Dendritic cell treated with granulocyte-macrophage colony-stimulating factor and Interleukin-4, amounts not matched to agents 40 ng/mL and 50 ng/mL, for 4 days (primary cell): ENCODE results near the gene DYNC1I1.

Experiments used
- H3K27ac Mint-ChIP-seq: one replicate; pipeline ENCODE4 v1.8.0; 2022; ENCODE audit warnings: mild to moderate bottlenecking, mixed read lengths
- H3K27me3 Mint-ChIP-seq: one replicate; pipeline ENCODE4 v1.8.0; 2022; ENCODE audit warnings: mild to moderate bottlenecking, mixed read lengths
- H3K36me3 Mint-ChIP-seq: one replicate; pipeline ENCODE4 v1.8.0; 2022; ENCODE audit warnings: low read depth, mixed read lengths
- H3K4me1 Mint-ChIP-seq: one replicate; pipeline ENCODE4 v1.8.0; 2022; ENCODE audit warnings: low read depth, mixed read lengths
- H3K4me3 Mint-ChIP-seq: one replicate; pipeline ENCODE4 v1.8.0; 2022; ENCODE audit warnings: mild to moderate bottlenecking, moderate library complexity, mixed read lengths
- H3K9me3 Mint-ChIP-seq: one replicate; pipeline ENCODE4 v1.8.0; 2022; ENCODE audit warnings: mixed read lengths
- intact Hi-C: fragments of 100-400 bp; cut with micrococcal nuclease; formaldehyde crosslinking; loops from one replicate; pipeline ENCODE4 v1.15.0; 2022

The DYNC1I1 gene

DNA sequence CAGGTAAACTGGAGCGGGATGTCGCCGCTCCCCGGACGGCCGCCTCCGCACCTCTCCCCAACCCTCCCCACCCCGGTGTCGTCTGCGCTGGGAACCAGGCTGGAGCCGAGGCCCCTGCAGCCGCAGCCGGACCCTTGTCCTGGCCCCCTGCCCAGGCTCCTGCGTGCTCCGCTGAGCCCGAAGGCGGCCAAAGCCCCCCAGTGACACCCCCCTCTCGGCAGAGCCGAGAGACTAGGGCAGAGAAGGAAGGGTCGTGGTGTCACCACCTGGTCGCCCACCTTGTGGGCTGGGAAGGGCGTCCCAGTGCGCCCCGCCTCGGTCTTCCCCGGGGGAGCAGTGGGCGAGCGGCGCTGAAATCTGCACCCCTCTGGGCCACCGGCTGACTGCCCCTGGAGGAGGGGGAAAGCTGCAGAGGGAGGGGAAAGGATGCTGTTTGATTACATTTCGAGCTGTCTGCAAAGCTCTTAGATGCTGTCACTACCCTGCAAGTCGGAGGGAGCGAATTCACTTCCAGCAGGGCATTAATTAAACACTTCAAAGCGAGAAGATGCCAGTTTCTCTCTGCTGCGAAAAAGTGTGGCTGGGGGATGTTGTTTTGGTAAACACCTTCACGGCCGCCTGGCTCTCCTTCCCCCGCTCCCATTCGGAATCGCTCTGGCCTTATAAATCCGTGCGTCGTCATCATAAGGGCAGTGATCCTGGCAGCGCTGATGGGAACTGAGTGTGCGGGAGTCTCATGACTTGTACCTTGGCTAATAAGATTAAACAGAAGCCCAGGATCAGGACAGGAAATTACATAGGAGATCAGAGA lies 622 bp downstream of the DYNC1I1 start:
- no peaks in the 10 kb centered on the region for H3K9me3 Mint-ChIP-seq
- peak overlapping the region; percentile 76 for H3K4me3 Mint-ChIP-seq
- H3K27ac Mint-ChIP-seq, result no peak overlapping the region
- H3K27me3 Mint-ChIP-seq, result peaks cover 17% of the 10 kb centered on the region
- H3K36me3 Mint-ChIP-seq, result no peaks in the 10 kb centered on the region
- intact Hi-C loops, result no loop called here
- peaks cover 5% of the 10 kb centered on the region for H3K4me1 Mint-ChIP-seq

DNA sequence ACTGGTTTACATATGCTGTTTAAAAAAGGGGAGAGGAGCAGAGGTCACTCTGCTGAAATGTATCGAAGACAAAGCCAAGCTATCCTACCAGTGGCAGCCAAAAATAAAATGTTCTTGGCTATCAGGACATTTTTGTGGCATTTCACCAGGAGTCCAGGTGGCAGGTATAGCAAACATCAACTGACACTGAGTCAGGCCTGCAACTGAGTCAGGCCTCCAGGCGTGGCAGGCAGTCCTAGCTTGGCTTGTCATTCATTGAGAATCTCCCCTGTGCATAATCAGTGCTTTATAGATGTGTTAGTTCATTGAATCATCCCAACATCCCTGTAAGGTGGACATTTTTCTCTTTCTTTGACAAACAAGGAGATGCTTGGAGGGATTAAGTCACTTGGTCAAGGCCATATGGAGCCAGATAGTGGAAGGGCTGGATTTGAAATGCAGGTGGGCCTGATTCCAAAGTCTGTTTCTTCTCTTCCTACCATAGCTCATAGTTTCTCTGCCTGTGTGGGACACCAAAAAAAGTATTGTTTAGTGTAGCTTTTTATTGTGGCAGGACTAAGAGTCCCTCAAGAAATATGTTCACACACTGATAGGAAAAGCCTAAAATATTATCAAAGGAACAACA lies 4.3 kb downstream of the DYNC1I1 start:
- Mint-ChIP-seq H3K4me3 (no peak overlapping the region), H3K4me1 (peaks cover 5% of the 10 kb centered on the region), H3K9me3 (no peaks in the 10 kb centered on the region), H3K27me3 (peaks cover 17% of the 10 kb centered on the region), H3K27ac (no peak overlapping the region), H3K36me3 (no peaks in the 10 kb centered on the region)
- intact Hi-C loops, result no loop called here

DNA sequence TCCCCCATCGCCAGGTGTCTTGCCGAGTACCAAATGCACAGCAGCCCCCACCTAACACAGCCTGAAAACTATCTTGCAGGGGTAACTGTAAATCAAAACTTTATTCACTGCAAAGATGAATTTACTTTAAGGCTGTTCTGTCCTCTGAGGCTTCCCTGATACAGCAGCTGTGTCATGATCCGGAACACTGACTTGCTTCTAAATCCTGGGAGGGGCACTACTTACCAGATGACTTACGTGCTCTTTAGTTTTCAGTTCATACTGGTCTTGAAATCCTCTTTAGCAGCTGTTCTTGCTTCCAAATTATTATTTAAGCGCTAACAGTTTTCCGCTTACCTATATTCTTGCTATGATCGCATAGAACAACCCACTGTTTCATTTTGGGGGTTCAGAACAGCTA lies 4.9 kb downstream of the DYNC1I1 start:
- H3K4me3 Mint-ChIP-seq, result no peak overlapping the region
- intact Hi-C loops, result no loop called here

DNA sequence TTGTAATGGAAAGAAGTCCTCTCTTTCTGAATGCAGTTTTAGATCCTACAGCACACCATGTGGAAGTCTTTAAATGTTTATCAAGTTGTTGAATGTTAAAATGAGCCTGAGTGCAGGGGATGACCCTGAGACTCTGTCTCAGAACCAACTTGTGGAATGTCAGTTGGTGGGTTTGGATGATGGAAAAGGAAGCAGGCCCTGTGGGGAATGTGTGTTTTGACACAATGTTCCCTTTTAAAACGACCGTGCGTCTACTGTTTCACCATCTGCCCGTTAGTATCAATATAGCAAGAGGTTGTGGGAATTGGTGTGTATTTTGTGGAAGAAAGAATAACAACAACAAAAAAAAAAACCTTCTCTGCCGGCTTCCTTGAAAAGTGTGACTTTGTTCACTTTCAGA lies 8.3 kb downstream of the DYNC1I1 start:
- Mint-ChIP-seq H3K27me3 (no peaks in the 10 kb centered on the region), H3K4me3 (no peak overlapping the region), H3K27ac (no peak overlapping the region), H3K4me1 (no peaks in the 10 kb centered on the region), H3K36me3 (no peaks in the 10 kb centered on the region), H3K9me3 (no peaks in the 10 kb centered on the region)
- intact Hi-C loops, result no loop called here

More for the DNA sequence above, 4.9 kb downstream of the DYNC1I1 start:
- H3K27ac Mint-ChIP-seq, result no peak overlapping the region
- no peaks in the 10 kb centered on the region for H3K9me3 Mint-ChIP-seq
- H3K36me3 Mint-ChIP-seq, result no peaks in the 10 kb centered on the region
- H3K4me1 Mint-ChIP-seq, result peaks cover 2% of the 10 kb centered on the region
- H3K27me3 Mint-ChIP-seq, result peaks cover 14% of the 10 kb centered on the region

DNA sequence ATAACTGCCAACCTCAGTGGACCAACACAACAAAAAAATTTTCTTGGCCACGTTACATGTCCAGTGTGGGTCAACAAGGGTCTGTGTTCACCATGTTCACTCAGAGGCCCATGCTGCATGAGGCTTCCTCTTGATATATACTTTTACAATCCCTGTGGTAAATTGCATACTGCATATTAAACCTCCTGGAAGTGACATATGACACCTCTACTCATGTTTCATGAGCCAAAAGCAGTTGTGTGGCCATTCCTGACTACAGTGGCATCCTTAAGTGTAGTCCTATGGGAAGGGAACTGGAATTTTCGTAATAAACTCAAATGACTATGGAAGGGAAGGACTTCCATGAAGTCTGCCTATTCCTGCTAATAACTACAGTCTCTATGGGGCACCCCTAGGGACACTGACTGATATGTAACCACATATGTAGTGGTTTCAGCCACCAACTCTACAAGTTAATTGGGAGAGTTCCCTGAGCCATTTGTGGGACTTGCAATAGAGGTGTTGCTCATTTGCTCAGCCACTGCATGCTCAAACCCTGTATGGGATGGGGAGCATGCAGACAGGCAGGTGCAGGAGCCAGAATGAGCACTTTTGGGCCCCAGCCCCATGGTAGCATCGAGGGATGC lies 9.7 kb downstream of the DYNC1I1 start:
- intact Hi-C loops, result no loop called here

DNA sequence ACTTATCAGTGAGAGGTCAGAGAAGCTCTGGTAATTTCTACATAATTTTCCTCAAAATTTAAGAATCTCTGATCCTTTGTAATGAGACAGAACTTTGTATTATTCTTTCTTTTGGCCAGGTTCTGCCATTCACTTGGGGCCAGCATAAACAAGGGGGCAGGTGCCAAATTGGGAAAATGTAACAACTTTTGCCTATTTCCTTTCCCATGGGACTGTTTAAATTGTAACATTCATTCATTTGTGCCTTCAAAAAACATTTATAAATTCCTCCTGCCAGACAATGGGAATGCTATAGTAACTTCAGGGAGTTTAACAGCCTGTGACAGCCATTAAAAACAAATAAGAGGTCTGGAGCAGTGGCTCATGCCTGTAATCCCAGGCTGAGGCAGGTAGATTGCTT lies 12.4 kb downstream of the DYNC1I1 start:
- H3K36me3 Mint-ChIP-seq, result no peaks in the 10 kb centered on the region
- no peak overlapping the region for H3K4me3 Mint-ChIP-seq
- intact Hi-C loops, result no loop called here
- H3K4me1 Mint-ChIP-seq, result no peaks in the 10 kb centered on the region
- H3K27me3 Mint-ChIP-seq, result peaks cover 1% of the 10 kb centered on the region
- no peak overlapping the region for H3K27ac Mint-ChIP-seq
- H3K9me3 Mint-ChIP-seq, result no peaks in the 10 kb centered on the region

More for the DNA sequence above, 9.7 kb downstream of the DYNC1I1 start:
- no peaks in the 10 kb centered on the region for H3K4me1 Mint-ChIP-seq
- H3K9me3 Mint-ChIP-seq, result no peaks in the 10 kb centered on the region
- peaks cover 1% of the 10 kb centered on the region for H3K27me3 Mint-ChIP-seq
- H3K36me3 Mint-ChIP-seq, result no peaks in the 10 kb centered on the region
- no peak overlapping the region for H3K4me3 Mint-ChIP-seq
- H3K27ac Mint-ChIP-seq, result no peak overlapping the region

DNA sequence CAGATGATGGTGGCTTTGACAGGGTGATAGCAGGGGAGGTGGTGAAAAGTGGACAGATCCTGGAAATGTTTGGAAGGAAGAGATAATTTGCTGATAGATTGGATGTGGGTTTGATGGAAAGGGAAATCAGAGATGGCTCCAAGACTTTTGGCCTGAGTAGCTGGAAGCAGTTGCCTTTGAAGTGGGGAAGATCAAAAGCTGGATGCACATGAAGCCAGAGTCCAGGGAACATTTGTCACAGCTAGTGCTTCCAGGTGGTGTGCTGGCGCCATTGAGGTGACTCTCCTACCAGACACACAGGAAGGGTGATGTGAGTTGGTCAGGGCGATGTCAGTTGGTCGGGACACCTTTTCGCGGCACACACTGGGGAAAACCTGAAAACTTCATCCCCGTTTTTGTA lies 15.9 kb downstream of the DYNC1I1 start:
- no peaks in the 10 kb centered on the region for H3K36me3 Mint-ChIP-seq
- intact Hi-C loops, result no loop called here
- H3K4me1 Mint-ChIP-seq, result no peaks in the 10 kb centered on the region
- H3K27ac Mint-ChIP-seq, result no peak overlapping the region
- H3K9me3 Mint-ChIP-seq, result no peaks in the 10 kb centered on the region
- H3K4me3 Mint-ChIP-seq, result no peak overlapping the region
- peaks cover 1% of the 10 kb centered on the region for H3K27me3 Mint-ChIP-seq

DNA sequence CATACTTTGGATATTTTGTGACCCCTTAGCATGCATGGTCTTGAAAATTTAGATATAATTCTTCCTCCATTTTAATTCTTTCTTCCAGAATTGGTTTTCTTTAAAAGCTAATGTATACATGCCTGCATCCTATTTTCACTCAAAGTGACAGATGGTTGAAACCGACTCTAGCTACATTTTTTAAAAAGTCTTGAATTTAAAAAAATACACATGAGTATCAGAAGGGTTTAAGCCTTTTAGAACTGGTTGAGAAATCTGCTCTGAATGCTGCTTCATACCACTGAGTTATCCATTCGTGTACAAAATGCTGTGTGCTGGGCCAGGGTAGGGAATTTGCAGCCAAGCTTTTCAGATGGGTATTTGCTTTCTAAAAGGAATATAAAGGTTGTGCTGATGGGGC lies 16.5 kb downstream of the DYNC1I1 start:
- intact Hi-C loops, result no loop called here
- Mint-ChIP-seq H3K27me3 (peaks cover 1% of the 10 kb centered on the region), H3K27ac (no peak overlapping the region), H3K4me1 (no peaks in the 10 kb centered on the region), H3K36me3 (no peaks in the 10 kb centered on the region), H3K9me3 (no peaks in the 10 kb centered on the region), H3K4me3 (no peak overlapping the region)

DNA sequence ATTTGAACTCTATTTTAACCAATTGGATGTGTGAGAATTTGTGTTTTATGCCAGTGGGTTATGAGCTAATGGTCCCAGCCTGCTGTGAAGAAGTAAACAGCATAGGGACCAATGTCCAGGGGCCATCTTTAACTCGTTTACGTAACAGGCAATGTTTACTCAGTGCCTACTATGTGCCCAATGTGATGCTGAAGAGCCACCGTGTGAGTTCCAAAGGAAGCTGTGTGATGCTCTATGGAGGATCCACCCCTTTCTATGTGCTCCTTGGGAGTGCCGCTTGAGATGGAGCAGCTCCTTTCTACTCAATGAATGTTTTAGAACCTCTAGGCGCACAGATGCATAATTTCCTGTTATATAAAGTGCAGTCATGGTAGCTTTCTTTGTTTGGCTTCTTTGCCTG lies 21.3 kb downstream of the DYNC1I1 start:
- H3K36me3 Mint-ChIP-seq, result no peaks in the 10 kb centered on the region
- intact Hi-C loops, result no loop called here
- no peaks in the 10 kb centered on the region for H3K9me3 Mint-ChIP-seq
- H3K4me3 Mint-ChIP-seq, result no peak overlapping the region
- no peak overlapping the region for H3K27ac Mint-ChIP-seq
- no peaks in the 10 kb centered on the region for H3K27me3 Mint-ChIP-seq
- H3K4me1 Mint-ChIP-seq, result no peaks in the 10 kb centered on the region

DNA sequence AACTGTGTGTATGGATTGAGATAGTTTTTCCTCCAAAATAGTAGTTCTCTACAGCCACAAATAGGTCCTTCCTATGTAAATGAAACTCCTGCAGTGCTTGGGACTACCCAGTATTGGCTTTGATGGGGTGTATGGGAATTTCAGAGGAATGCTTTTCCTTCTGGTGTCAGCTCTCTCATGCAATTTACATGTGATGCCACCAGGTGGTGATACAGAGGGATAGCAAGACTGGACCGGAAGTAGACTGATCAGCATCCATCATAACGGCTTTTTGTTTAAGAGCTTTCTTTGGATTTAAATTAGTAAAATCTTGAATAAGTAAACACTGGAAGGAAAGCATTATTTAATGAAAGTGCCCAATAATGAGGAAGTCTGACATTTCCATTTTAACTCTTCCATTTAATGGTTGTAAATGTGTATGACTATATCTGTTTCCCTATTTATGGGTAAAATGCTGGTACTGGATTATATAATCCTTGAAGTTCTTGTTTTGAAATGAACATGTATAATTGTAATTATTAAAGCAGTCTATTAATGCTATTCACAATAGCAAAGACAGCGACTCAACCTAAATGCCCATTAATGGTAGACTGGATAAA lies 22.7 kb downstream of the DYNC1I1 start:
- Mint-ChIP-seq H3K27ac (no peak overlapping the region), H3K9me3 (no peaks in the 10 kb centered on the region), H3K4me3 (no peak overlapping the region), H3K27me3 (peaks cover 1% of the 10 kb centered on the region), H3K36me3 (no peaks in the 10 kb centered on the region), H3K4me1 (no peaks in the 10 kb centered on the region)
- intact Hi-C loops, result loop anchor here (5.0 kb wide), 1 partner anchor 73 kb away; no protein-coding TSS in a partner anchor

DNA sequence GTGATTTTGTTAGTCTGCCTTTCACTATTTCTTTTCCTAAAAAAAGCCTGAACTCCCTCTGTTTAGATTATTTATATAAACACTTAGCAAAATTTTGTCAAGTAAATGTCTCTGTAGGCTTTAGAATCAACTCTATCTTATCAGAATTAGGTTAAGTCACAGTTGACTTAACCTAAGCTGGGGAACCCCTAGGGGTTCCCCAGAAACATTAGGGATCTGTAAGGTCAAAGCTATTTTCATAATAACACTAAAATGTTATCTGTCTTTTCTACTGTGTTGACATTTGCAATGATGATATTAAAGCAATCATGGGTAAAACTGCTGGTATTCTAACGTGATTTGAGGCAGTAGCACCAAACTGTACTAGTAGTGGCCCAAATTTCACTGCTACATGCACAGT lies 24.3 kb downstream of the DYNC1I1 start:
- intact Hi-C loops, result loop anchor here (5.0 kb wide), 1 partner anchor 74 kb away; no protein-coding TSS in a partner anchor
- H3K9me3 Mint-ChIP-seq, result no peaks in the 10 kb centered on the region
- no peaks in the 10 kb centered on the region for H3K36me3 Mint-ChIP-seq
- no peaks in the 10 kb centered on the region for H3K4me1 Mint-ChIP-seq
- no peak overlapping the region for H3K27ac Mint-ChIP-seq
- no peak overlapping the region for H3K4me3 Mint-ChIP-seq
- H3K27me3 Mint-ChIP-seq, result peaks cover 5% of the 10 kb centered on the region

DNA sequence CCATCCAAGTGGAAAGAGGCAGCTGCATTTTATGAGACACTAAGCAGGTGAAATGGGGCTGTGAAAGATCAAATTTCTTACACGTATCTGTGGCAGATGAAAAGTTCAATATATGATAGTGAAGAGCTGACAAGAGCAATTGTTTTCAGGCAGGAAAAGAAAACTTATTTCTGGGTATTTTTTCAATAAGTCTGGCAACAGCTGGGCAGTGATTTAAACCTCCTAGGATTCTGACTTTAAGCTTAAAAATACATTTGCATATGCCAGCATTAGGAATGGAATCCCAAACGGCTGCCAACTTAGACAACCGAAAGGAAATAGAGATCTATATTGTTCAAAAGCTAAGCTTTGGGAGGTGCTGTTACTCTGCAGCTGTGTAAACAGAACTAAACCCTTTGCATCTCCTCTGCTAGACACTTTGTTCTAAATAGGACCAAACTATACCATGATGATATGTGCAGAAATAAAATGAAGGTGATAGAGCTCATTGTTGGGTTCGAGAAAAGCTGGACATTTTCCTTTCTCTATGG lies 26.1 kb downstream of the DYNC1I1 start:
- no peaks in the 10 kb centered on the region for H3K36me3 Mint-ChIP-seq
- intact Hi-C loops, result loop anchor here (5.0 kb wide), 1 partner anchor 76 kb away; no protein-coding TSS in a partner anchor
- peaks cover 5% of the 10 kb centered on the region for H3K27me3 Mint-ChIP-seq
- H3K27ac Mint-ChIP-seq, result no peak overlapping the region
- H3K4me3 Mint-ChIP-seq, result no peak overlapping the region
- H3K9me3 Mint-ChIP-seq, result no peaks in the 10 kb centered on the region
- H3K4me1 Mint-ChIP-seq, result no peaks in the 10 kb centered on the region

DNA sequence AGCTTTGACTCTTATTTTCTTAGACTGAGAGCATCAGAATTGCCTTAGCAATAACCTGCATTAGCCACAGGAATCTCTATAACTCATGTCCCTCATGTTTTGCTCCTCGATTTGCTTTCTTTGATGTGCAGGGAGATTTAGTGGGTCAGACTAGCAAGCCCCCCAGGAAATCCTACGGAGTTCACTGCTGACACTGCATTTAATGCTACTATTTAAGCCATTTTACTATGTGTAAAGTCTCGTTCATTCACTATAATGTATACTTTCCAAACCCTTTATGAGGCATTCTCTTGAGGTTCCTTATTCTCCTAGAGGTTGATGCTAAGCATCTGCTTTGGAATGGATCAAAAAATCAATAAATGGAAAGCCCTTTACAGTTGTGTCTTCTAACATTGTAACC lies 28.4 kb downstream of the DYNC1I1 start:
- H3K27me3 Mint-ChIP-seq, result peaks cover 5% of the 10 kb centered on the region
- no peak overlapping the region for H3K27ac Mint-ChIP-seq
- intact Hi-C loops, result no loop called here
- H3K9me3 Mint-ChIP-seq, result no peaks in the 10 kb centered on the region
- no peaks in the 10 kb centered on the region for H3K4me1 Mint-ChIP-seq
- no peaks in the 10 kb centered on the region for H3K36me3 Mint-ChIP-seq
- H3K4me3 Mint-ChIP-seq, result no peak overlapping the region

DNA sequence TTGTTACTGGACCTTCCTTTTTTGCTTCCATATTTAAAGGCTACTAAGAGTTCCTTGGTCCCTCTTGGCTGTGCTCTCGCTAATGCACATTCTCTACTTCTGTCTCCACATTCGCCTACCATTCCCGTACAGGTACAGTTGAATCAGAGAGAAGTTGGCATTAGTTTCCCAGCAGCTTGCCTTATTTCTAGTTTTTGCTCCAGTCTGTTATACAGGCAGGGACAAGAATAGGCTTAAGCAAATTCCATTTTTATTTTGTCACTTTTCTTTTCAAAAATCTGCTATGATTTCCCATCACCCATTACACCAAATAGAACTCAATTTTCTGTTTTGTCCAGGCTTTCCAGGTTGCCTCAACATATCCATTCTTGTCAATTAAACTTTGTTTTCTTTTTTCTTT lies 29.9 kb downstream of the DYNC1I1 start:
- intact Hi-C loops, result no loop called here
- no peak overlapping the region for H3K4me3 Mint-ChIP-seq
- no peaks in the 10 kb centered on the region for H3K4me1 Mint-ChIP-seq
- no peaks in the 10 kb centered on the region for H3K36me3 Mint-ChIP-seq
- no peaks in the 10 kb centered on the region for H3K9me3 Mint-ChIP-seq
- peaks cover 5% of the 10 kb centered on the region for H3K27me3 Mint-ChIP-seq
- no peak overlapping the region for H3K27ac Mint-ChIP-seq
